NK-92 (cell line): ENCODE measurements around the gene FBXO9.

ENCODE experiments used
- DNase-seq: peaks from one replicate; lab custom pipeline; 2025; ENCODE audit not compliant: unreplicated experiment; lab: John Stamatoyannopoulos, UW

Gene FBXO9

DNA sequence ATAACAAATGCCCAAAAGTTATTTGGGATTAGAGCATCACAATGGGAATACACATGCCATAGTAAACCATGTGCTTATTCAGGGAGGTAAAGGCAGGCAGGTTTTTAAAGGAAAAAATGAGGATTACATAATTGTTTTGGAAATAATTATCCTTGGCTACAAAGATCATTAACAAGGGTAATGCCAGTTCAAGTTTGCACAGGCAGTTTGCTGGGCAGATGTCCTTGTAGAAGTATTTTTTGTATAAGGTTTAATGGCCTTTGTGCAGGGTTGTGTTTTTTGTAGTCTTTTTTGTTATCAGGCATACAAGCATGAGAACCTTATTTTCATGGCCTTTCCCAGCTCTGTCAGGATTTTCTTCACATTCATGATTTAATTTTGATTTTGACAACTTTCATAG, 24.7 kb downstream of the FBXO9 start:
- no peak for DNase-seq

DNA sequence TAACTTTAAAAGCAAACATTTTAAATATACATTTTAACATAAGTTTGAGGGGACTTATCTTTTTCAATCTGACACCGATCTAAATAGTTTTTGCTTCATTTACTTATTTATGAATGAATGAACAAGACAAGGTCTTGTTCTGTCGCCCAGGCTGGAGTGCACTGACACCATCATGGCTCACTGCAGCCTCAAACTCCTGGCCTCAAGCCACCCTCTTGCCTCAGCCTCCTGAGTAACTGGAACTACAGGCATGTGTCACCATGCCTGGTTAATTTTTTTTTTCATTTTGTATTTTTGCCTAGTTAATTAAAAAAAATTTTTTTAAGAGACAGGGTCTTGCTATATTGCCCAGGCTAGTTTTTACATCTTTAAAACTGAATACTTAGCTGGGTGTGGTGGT, 25.4 kb downstream of the FBXO9 start:
- no peak for DNase-seq

- no peak for DNase-seq
Observed at GRCh38 chr6:53095270-53095669, 30.1 kb downstream of the FBXO9 start.

- DNase-seq, result no peak
Observed at GRCh38 chr6:53095716-53096115, 30.5 kb downstream of the FBXO9 start.

DNA sequence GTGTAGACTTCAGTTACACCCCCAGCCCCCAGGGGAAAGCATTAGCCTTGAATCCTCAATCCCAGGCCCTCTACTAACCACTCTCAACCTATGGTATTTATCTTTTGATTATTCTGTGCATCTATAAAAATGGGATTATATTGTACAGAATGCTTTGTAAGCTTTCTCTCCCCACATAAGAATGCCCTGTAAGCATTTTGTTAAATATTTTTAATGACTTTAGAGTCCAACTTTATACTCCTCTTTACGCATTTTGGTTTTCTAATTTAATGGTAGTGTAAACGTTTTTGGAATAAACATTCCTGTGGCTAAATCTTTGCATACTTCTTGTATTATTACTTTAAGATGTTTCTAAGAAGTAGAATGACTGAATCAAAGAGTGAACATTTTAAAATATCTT, 35.4 kb downstream of the FBXO9 start:
- DNase-seq, result no peak

DNA sequence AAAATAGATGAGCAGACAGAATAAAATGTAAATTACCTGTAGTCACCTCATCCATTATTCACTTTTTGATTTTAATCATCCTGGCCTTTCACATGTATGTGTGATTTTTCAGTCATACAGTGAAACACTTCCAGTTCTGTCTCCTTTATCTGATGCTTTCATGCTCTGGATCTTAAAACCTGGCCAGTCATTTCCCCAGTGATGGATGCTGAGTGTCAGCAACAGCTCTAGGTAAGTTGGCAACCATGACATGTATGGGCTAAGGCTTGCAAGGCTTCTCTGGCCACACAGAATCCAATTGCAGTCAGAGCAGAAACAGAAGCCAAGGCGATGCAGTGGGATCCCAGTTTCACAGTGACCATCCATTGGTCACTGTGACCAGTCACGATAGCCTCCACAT, 35.8 kb downstream of the FBXO9 start:
- no peak for DNase-seq

GRCh38 chr6:53103993-53104675, 38.9 kb downstream of the FBXO9 start:
- no peak for DNase-seq

DNA sequence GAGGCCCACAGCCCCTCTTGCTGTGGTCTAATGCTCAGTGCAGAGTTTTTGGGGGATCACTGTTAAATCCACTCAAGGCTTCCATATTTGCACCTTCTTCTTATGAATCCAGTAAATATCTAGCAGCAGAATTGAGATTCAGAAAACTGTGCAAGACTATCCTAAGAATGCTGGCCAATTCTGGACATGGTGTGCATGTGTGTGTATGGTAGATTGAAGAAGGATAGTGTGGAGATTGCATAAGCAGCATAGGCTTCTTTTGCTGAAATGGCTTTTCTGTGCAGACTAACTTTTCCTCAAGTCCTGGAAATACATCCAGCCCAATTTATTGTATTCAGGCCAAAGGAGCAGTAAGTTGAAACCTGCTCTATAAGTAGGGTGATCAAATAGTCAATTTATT, 39.7 kb downstream of the FBXO9 start:
- DNase-seq, result no peak

- no peak for DNase-seq
Observed at GRCh38 chr6:53107091-53107490, 41.9 kb downstream of the FBXO9 start.

- no peak for DNase-seq
Observed at GRCh38 chr6:53109612-53110011, 44.4 kb downstream of the FBXO9 start.

DNA sequence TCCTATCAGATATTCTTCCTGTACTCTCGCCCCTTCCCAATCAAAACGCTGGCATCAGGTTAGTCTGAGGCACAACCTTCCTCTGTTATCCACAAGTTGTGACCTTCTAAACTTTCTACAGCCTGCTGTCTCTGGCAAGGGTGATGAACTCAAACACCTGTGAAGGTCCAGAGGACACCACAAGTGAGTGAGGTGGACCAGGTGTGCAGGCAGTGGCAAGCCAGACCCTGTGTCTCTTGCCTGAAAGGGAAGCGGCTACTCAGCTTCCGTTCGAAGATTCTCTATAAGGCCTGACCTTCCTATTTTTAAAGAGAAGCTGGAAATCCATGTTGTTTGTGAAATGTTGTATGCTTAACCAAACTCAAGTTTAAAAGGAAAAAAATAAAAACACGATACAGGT, 46.7 kb downstream of the FBXO9 start:
- no peak for DNase-seq

- no peak for DNase-seq
Observed at GRCh38 chr6:53112404-53112803, 47.2 kb downstream of the FBXO9 start.

- DNase-seq, result no peak
Observed at GRCh38 chr6:53112871-53113270, 47.7 kb downstream of the FBXO9 start.

DNA sequence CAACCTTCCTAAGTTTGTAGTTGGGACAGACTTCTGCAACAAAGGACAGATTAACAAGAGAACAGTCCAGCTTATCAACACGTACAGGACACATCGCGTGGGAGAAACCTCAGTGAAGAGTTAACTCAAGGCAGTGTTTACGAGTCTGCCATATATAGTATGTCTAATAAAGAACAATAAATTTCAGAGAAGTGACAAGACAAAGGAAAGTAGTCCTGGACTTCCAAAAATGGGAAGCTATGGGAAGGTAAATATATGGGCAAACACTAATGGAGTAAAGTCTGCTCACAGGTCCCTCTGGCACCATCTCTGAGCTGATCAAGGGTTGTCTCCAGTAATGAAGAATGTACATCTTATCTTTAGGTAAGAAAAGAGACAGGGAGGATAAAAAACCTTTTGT, 48.5 kb downstream of the FBXO9 start:
- DNase-seq, result no peak

GRCh38 chr6:53115113-53115512, 49.9 kb downstream of the FBXO9 start:
- DNase-seq, result no peak

DNA sequence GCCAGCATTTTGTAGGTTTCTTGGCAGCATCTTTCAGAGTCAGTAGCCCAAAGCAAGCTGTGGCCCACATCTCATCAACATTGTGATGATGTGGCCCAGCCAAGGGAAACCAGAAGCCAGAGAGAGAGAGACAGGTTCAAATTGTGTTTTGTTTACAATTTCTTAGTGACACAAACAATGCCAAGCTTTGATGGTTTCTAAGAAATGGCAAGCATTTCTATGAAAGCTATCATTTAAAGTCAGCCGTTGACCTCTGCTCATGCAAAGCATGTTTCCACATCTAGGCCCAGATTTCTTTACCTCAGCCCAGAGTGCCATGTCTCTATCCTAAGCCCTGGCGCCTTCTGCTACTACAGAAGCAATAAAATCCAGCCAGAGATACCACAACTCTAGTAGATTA, 50.5 kb downstream of the FBXO9 start:
- DNase-seq, result no peak

DNA sequence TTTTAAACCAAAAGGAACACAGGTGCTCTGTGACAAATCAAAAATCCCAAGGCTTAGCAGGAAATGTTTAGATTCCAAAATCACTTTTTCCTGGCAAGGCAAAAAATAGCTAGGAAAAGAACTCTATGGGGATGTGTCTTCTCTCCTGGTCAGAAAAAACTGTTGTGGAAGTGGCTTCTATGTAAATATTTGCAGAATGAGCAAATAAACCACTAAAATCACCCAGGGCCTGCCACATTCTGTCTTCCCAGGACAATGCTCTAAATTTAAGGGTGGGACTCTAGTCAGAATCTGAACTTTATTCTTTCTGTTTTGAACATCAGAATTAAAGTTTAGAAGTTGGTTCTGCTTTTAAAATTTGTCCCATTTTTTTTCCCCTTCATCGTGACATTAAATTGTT, 54.1 kb downstream of the FBXO9 start:
- no peak for DNase-seq

DNA sequence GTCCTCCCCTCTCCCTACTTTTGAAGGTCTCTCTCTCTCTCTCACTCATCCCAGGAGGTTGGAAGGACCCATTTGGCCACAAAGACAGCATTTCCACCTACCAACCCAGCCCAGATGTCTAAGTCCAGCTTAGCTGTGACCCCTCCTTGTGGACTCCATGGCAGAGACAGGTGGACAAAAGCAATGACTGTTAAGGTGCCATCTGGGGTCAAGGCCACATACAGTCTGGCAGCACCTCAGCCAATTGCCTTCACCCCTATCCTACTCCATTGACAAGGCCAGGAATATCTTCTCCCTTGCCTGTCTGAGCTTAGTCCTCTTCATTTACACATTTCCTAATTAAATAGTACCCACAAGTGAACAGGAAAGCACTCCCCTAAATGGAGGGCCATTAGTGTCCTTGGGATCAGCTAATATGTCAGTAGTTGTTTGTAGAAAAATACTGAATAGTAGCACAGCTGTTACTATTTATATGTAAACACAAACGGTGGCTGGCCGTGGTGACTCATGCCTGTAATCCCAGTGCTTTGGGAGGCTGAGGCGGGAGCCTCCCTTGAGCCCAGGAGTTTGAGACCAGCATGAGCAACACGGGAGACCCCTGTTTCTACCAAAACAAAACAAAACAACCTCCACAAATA, 54.7 kb downstream of the FBXO9 start:
- no peak for DNase-seq

DNA sequence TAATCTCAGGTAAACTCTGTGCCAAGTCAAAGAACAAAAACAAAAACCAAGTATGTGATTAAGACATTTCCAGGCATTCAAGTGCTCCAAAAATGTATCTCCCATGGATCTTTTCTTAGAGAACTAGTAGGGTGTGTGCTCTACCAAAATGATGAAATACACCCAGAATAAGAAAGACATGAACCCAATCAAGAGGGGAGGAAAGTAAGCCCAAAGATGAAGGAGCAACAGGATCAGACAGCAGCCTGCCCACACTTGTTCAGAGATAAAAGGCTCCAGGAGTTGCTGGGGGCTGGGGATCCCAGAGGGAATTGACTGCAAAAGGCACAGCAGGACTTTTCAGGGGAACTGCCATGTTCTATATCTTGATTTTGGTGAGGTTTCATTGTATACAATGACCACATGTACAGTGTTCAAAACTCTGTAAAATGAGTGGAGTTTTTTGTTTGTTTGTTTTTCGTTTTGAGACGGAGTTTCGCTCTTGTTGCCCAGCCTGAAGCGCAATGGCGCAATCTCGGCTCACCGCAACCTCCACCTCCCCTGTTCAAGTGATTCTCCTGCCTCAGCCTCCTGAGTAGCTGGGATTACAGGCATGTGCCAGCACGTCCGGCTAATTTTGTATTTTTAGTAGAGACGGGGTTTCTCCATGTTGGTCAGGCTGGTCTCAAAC, 59.1 kb downstream of the FBXO9 start:
- DNase-seq, result no peak

- no peak for DNase-seq
Observed at GRCh38 chr6:53125276-53125675, 60.1 kb downstream of the FBXO9 start.

DNA sequence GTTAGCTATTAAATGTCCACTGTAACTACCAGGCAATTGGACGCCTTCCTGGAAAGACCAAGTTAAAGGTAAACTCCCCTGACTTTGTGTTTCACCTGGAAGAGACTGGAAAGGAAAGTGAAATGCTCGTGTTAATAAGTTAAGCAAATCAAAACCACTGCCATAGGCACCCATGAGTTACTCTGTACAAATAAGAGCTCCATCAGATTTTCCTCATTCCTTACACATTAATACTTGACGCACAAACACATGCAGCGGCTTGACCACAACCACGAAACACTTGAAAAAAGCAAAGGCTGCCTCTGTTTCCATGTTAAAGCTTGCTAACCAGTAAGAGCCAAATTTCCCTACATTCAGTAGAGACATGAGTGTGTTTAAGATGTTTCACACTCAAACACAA, 63.6 kb downstream of the FBXO9 start:
- DNase-seq, result no peak

DNA sequence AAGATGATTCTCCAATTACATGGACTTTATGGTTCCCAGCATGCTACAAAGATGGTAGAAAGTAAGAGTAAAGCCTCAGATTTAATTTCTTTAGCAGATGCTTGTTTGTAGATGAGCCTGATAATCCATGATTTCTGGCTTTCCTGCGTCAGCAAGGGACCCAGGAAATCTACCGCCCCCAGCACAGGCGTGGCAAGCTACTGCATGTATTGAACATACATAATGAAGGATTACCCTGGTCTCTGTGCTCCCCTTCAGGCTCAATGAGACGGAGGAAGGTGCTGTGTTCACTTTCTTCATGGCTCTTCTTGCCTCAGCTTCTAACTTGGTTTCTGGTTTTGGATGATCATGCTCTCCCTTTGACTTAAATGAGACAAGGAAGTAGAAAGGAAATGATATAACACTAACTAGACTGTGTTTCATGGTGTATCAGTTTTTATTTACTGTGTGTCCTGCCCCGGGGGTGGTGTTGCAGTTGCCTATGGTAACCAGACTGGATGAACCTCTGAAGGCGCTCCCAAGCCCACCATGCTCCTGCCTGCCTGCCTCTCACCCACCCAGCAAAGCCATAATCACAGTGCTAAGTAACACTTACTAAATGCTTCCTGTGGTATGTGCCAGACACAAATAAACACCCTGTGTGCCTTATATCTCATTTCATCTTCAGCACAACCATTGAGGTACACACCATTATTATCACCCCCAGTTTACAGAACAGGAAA, 65.5 kb downstream of the FBXO9 start:
- DNase-seq, result no peak
